Activated CD4-positive, alpha-beta T cell treated with anti-CD3 and anti-CD28 coated beads for 24 hours (primary cell): ENCODE measurements around the gene CELA3B.
"Not testable (repeated sequence)": the region's sequence is repeated elsewhere in the genome, so short reads cannot be mapped to it uniquely, and the experiment has no call there.

ENCODE experiments used
- DNase-seq, 2 donors: peaks; one replicate each; pipeline ENCODE4 v3.0.0-alpha.2; 2020; ENCODE audit warnings: low read depth in 2 of 2

Gene CELA3B

DNA sequence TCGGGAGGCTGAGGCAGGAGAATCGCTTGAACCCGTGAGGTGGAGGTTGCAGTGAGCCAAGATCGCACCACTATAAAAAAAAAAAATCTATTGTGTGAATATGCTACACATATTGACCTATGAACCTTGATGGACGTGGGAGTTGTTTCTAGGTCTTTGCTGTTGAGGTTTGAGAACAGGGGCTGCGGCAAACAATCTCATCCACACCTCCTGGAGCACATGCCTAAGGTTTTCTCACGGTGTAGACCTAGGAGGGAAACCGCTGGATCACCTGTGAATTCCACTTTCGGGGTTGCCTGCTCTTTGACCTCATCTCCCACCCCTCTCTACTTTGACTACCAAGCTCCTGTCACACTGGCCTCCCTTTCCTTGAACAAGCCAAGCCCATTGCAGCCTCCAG, 1.5 kb upstream of the CELA3B start:
- not testable (repeated sequence) for DNase-seq

DNA sequence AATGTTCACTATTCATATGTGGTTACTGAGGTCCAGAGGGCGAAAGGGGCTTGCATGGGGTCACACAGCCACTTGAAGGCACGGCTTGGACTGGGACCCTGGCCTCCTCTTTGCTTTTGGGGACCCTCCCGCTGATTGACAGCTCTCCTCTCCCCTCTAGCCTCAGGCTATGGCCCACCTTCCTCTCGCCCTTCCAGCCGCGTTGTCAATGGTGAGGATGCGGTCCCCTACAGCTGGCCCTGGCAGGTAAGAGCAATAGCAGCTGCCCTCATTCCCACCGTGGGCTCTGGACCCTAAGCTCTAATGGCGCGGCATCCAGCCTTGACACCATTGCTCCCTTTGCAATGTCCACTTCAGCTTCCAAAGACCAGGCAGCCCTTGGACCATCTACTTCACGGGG, 1.4 kb downstream of the CELA3B start:
- DNase-seq: not testable (repeated sequence)

DNA sequence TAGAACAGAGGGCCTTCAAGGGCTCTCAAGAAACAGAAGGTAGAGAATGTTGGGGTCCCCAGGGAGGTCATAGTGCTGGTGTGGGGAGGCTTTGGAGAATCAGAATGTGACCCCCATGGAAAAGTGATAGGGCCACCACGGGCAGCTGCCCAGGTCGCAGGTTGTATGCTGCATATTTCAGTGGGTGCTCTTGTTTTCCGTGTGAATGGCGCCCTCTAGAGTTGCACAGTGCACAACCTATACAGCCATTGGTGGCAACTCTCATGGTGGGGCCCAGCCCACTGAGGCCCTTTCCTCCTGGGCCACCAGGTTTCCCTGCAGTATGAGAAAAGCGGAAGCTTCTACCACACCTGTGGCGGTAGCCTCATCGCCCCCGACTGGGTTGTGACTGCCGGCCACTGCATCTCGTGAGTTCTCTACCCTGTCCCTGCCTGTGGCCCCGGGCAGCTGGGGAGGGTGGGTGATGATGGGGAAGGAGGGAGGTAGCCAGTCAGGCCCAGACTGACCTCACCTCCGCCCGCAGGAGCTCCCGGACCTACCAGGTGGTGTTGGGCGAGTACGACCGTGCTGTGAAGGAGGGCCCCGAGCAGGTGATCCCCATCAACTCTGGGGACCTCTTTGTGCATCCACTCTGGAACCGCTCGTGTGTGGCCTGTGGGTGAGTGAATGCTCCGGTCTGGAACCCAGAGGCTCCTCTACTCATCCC, 3.8 kb downstream of the CELA3B start:
- not testable (repeated sequence) for DNase-seq

DNA sequence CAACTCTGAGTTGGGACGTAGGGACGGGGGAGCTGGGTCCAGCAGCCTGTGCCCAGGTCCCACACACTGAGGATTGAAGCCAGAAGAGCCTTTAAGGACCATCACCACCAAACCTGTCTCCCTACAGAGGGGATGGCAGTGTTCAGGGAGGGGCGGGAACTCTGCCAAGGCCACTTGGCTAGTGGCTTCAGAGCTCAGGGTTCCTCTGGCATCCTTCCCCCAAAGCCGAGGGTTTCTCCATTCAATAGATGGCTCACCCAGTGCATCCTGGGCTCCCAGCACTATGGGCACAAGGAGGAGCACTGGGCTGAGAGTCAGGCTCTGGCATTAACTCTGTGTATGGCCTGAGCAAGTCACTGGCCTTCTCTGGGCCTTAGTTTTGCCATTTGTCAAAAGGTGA, 4.4 kb downstream of the CELA3B start:
- not testable (repeated sequence) for DNase-seq

DNA sequence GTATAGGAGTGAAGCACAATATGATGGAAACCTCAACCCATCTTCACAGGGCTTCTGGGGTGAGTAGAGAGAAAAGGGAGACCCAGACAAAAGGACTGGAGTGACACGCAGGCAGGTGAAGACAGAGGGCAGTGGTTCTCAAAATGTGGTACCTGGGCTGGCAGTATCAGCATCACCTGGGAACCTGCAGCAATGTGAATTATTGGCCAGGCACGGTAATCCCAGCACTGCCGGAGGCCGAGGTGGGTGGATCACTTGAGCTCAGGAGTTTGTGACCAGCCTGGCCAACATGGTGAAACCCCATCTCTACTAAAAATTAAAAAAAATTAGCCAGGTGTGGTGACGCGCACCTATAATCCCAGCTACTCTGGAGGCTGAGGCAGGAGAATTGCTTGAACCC, 5.3 kb downstream of the CELA3B start:
- not testable (repeated sequence) for DNase-seq

DNA sequence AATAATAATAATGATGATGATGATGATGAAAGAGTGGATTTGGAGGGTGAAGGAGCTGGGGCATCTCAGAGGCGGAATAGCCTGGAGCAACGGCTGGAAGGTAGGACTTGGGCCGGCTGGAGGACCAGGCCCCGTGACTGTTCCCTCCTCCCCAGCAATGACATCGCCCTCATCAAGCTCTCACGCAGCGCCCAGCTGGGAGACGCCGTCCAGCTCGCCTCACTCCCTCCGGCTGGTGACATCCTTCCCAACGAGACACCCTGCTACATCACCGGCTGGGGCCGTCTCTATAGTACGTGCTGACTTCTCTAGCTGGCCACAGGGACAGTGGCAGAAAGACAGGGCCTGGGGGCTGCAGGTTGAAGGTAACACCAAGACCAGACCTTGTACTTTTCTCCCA, 6.7 kb downstream of the CELA3B start:
- DNase-seq: not testable (repeated sequence)

DNA sequence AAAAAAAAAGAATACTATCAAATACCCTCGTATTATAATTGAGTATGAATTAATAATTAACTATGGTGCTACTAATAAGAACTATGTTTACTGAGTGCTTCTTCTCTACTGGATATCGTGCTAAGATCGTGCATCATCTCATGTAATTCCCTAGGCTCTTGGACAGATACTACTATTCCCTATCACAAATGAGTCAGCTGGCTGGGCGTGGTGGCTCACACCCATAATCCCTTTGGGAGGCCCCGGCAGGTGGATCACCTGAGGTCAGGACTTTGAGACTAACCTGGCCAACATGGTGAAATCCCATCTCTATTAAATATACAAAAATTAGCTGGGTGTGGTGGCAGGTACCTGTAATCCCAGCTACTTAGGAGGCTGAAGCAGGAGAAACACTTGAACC, 9.1 kb downstream of the CELA3B start:
- not testable (repeated sequence) for DNase-seq

DNA sequence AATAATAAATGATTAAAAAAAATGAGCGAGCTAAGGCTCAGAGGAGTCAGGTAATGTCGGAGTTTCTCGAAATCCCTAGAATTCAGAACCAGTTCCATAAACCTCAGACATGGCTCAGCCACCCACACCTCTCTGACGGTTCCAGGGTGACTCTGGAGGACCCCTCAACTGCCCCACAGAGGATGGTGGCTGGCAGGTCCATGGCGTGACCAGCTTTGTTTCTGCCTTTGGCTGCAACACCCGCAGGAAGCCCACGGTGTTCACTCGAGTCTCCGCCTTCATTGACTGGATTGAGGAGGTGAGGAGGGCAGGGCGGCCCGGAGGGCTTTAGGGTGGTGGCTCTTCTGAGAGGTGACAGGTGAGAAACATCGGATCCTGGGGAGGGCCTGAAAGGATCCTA, 9.6 kb downstream of the CELA3B start:
- not testable (repeated sequence) for DNase-seq

DNA sequence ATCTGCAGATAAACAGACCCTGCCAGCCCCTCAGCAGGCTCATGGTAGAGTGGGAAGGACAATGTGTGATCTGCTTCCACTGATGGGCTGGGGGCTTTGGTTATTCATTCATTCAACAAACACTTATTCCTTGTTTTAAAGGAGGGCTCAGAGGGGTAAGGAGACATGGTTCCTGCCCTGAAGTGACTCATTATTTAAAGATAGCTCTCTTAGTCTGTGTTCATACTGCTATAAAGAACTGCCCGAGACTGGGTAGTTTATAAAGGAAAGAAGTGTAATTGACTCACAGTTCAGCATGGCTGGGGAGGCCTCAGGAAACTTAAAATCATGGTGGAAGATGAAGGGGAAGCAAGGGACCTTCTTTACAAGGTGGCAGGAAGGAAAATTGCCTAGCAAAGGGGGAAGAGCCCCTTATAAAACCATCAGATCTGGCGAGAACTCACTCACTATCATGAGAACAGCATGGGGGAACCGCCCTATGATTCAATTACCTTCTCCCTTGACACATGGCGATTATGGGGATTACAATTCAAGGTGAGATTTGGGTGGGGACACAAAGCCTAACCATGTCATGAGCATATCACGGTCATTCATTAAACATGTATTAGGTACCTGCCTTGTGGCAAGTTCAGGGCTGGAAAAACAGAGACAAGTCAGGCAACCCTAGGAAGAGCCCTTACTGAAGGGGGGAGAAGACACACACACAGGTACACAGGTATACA, 13.0 kb downstream of the CELA3B start:
- not testable (repeated sequence) for DNase-seq

DNA sequence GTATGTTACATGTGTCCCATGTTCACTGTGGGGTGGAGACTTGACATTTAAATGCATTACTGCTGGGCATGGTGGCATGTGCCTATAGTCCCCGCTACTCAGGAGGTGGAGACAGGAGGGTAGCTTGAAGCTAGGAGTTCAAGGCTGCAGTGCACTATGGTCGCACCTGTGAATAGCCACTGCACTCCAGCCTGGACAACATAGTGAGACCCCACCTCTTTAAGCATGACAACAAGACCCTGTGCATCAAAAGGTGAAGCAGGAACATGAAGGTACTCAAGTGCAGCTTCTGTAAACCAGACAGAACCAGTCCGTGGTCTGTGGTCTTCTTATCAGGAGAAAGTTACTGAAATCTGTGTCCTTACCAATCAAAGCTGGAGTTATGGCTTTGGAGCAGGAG, 15.4 kb downstream of the CELA3B start:
- not testable (repeated sequence) for DNase-seq

DNA sequence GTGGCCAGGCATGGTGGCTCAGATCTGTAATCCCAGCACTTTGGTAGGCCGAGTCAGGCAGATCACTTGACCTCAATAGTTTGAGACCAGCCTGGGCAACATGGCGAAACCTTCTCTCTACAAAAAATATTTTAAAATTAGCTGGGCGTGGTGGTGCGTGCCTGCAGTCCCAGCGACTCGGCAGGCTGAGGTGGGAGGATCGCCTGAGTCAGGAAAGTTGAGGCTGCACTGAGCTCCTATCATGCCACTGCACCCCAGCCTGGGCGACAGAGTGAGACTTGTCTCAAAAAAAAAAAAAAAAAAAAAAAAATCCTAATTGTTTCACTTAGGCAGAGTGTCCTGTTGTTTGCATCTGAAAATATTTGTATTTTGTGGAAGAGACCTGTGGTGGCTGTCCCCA, 17.9 kb downstream of the CELA3B start:
- not testable (repeated sequence) for DNase-seq

DNA sequence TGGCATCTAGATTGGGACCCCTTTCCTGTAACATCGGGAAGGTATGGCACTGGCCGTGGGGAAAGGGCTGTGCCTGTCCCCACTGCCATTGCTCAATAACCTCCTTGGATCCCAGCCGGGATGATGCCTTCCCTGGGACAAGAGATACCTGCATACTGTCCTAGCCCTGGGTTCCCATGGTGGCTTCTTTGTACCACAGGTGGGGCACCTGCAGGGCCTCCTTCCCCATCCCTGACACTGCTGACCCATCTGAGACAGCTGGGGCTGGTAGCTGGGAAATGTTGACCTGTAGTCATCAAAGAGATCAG, 19.8 kb downstream of the CELA3B start:
- not testable (repeated sequence) for DNase-seq

DNA sequence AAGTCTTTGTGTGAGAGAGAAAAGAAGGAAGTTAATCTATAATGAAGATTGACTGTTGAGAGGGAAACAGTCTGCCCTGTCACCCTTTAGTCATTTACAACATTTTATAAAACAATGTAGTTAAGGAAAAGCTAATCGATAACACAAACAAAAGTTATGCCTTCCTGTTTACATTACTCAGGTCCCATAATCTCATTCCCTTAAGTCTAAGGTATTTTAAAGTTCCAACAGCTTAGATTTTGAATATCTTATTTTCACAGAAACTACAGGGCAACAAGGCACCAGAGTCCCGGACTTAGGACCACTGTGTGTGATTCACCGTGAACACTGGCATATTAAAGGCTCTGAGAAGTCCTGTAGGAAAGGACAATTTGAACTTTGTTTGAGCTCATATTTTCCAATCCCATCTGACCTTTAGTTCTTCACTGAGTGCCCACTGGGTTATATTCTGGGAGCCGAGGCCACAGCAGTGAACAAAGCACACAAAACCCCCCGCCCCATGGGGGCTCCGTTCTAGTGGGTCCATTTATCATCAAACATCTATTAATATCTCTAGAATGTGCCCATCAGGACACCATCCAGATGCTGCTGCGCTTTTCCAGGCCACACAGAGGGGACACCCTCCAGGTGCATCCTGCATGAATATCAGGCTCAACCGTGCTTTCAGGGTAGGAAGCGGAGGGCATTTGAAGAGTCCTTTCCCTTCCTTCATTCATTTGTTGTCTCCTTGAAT, 21.2 kb downstream of the CELA3B start:
- not testable (repeated sequence) for DNase-seq

DNA sequence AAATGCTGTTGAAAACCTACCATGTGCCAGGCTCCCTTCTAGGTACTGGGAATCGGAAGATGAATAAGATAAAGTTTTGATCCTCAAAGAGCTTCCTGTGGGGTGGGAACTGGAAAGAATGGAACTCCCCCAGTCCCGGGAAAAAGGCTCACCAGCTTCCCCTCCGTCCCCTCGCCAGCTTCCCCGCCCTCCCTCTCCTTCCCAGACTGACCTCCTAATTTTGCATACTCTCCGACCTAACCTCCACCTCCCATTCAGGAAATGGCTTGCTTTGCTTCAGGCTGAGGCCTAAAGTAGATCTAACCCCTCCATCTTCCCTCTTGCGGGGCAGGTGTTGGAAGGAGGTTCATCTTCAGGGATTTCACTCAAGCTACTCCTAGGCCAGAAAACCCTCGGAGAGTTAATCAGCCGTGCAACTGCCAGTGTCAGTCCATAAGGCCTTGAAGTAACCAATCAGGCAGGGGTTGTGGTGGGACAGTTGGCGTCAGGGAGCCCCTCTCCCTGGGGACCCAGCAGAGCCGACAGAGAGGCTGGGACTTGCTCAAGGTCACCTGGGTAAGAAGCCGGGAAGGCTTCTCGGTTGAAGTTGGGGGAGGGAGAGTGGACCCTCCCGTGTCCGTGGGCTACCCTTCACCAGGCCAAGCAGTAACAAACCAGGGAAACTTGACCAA, 21.9 kb downstream of the CELA3B start:
- DNase-seq: not testable (repeated sequence)

DNA sequence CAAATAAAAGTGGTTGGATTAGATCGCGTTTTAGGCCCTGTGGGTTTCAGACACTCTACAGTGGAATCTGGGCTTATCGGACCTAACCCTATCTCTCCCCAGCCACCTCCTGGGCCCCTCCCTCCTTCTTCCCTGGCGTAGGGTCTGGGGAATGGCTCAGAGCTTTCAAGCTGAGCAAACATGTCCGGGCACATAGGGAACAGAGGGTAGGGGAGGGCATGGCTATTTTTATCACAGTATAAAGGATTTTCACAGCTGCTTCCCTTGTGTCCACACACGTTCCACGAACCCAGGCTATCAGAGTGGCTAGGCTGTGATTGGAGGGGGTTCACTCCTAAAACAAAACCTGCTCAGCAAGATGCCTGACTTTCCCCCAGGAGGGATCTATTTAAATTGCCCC, 22.8 kb downstream of the CELA3B start:
- DNase-seq: not testable (repeated sequence)

DNA sequence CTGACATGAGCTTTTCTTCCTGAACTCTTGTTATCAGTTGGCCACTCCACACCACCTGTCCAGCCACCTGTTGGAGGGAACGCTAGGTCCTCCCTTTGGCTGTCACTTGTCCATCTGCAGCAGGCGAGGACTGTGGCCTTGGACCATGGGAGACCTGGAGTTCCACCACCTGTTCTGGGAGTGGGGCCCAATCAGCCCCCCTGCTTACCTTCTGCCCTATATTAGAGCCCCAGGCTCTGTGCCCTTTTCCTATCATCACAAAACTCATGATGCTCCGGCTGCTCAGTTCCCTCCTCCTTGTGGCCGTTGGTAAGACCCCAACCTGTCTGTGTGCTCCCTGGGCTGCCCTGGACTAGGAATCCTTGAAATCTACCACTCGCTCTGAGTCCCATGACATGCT, 24.6 kb downstream of the CELA3B start, which contains the start of gene CELA3A:
TSS of gene CELA3A (plus strand) at position 249 of the 400 bp plus-strand sequence. CDS start at position 267, 18 bp downstream.
- no peak for DNase-seq

DNA sequence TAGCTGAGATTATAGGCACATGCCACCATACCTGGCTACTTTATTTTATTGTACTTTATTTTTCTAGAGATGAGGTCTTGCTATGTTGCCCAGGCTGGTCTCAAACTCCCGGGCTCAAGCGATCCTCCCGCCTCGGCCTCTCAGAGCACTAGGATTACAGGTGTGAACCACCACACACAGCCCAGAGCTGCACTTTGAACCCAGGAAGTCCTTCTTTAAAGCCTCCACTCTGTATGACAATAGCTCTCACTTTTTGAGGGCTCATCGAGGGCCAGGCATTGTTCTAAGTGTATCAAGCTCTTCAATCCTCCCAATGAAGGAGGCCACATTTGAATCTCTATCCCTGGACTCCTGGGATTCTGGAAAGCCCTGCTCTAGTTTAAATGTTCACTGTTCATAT, 25.6 kb downstream of the CELA3B start:
- DNase-seq: not testable (repeated sequence)

DNA sequence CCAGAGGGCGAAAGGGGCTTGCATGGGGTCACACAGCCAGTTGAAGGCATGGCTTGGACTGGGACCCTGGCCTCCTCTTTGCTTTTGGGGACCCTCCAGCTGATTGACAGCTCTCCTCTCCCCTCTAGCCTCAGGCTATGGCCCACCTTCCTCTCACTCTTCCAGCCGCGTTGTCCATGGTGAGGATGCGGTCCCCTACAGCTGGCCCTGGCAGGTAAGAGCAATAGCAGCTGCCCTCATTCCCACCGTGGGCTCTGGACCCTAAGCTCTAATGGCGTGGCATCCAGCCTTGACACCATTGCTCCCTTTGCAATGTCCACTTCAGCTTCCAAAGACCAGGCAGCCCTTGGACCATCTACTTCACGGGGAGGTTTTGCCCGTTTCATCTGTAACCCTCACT, 26.1 kb downstream of the CELA3B start:
- not testable (repeated sequence) for DNase-seq

DNA sequence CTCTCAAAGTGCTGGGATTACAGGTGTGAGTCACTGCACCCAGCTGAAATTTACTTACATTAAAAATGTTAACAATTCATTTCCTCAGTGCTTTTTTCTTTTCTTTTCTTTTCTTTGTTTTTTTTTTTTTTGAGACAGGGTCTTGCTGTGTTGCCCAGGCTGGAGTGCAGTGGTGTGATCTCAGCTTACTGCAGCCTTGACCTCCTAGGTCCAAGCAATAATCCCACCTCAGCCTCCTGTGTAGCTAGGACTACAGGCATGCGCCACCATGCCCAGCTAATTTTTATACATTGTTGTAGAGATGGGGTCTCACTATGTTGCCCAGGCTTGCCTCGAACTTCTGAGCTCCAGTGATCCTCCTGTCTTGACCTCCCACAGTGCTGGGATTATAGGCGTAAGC, 27.1 kb downstream of the CELA3B start:
- DNase-seq: not testable (repeated sequence)

DNA sequence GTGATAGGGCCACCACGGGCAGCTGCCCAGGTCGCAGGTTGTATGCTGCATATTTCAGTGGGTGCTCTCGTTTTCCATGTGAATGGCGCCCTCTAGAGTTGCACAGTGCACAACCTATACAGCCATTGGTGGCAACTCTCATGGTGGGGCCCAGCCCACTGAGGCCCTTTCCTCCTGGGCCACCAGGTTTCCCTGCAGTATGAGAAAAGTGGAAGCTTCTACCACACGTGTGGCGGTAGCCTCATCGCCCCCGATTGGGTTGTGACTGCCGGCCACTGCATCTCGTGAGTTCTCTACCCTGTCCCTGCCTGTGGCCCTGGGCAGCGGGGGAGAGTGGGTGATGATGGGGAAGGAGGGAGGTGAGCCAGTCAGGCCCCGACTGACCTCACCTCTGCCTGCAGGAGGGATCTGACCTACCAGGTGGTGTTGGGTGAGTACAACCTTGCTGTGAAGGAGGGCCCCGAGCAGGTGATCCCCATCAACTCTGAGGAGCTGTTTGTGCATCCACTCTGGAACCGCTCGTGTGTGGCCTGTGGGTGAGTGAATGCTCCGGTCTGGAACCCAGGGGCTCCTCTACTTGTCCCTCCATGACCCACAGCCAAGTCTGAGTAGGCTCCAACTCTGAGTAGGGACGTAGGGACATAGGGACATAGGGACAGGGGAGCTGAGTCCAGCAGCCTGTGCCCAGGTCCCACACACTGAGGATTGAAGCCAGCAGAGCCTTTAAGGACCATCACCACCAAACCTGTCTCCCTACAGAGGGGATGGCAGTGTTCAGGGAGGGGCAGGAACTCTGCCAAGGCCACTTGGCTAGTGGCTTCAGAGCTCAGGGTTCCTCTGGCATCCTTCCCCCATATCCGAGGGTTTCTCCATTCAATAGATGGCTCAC, 28.7 kb downstream of the CELA3B start:
- DNase-seq: peak in 1 of 2 donors; percentile 34

DNA sequence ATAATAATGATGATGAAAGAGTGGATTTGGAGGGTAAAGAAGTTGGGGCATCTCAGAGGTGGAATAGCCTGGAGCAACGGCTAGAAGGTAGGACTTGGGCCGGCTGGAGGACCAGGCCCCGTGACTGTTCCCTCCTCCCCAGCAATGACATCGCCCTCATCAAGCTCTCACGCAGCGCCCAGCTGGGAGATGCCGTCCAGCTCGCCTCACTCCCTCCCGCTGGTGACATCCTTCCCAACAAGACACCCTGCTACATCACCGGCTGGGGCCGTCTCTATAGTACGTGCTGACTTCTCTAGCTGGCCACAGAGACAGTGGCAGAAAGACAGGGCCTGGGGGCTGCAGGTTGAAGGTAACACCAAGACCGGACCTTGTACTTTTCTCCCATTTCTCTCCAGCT, 29.9 kb downstream of the CELA3B start:
- not testable (repeated sequence) for DNase-seq
